B cell (primary cell): Measurements from ENCODE around the gene NR1D1. TPM values are rescaled to one million over a fixed set of nuclear protein-coding genes. Genes with fewer than 3 reads are reported as not detected.

ENCODE experiments used
- ATAC-seq: fragments of 200-7000 bp; cut with Tn5 transposase; one replicate; pipeline ENCODE4 v1.10.0; 2021; ENCODE audit warnings: low read depth, mild to moderate bottlenecking, moderate number of reproducible peaks, moderate library complexity
- CTCF ChIA-PET: fragments of 350-600 bp; sonication (Branson Sonifier 250); formaldehyde crosslinking; loops from one replicate; lab custom pipeline; 2021; ENCODE audit warnings: antibody characterized with exemption, inconsistent platforms; lab: Charles Lee
- POLR2A ChIA-PET: fragments of 350-600 bp; sonication (Branson Sonifier 250); formaldehyde crosslinking; loops from one replicate; lab custom pipeline; 2021; ENCODE audit warnings: antibody characterized with exemption; lab: Charles Lee
- DNase-seq: peaks from one replicate; pipeline ENCODE4 v3.0.0; 2013
- H2AFZ ChIP-seq: 2 replicates; pipeline ENCODE4 v1.6.1; 2012; ENCODE audit warnings: mild to moderate bottlenecking, low read depth, low read length; ENCODE audit not compliant: insufficient read depth, poor library complexity, severe bottlenecking
- H3K27ac ChIP-seq, 2 donors: 1 replicate in 1 of 2; 2 replicates in 1 of 2; pipeline ENCODE4 v1.5.1; 2012 to 2013; ENCODE audit warnings: low read length in 2 of 2, mild to moderate bottlenecking in 2 of 2, moderate library complexity in 1 of 2
- H3K27me3 ChIP-seq, 4 experiments: fragments of 200-600 bp in 1 of 4; sonication (generic) in 1 of 4; replicated peaks in 1 of 4; 1 replicate in 2 of 4; 2 replicates in 2 of 4; pipeline versions ENCODE4 v1.6.1 to v1.7.0; 2013 to 2016; ENCODE audit warnings: low read length in 3 of 4, mild to moderate bottlenecking in 2 of 4, mixed read lengths in 1 of 4, moderate library complexity in 1 of 4; ENCODE audit not compliant: insufficient read depth in 4 of 4, control insufficient read depth in 3 of 4; ENCODE audit errors: control extremely low read depth in 1 of 4
- H3K36me3 ChIP-seq, 2 experiments: replicated peaks in 1 of 2; 1 replicate in 1 of 2; 2 replicates in 1 of 2; pipeline versions ENCODE4 v1.6.1 to v1.7.1; 2013; ENCODE audit warnings: low read length in 1 of 2; ENCODE audit not compliant: insufficient read depth in 2 of 2, control insufficient read depth in 1 of 2; ENCODE audit errors: control extremely low read depth in 1 of 2, extremely low read depth in 1 of 2
- H3K4me1 ChIP-seq, 2 donors: fragments of 200-600 bp in 1 of 2; sonication (generic) in 1 of 2; 1 replicate in 1 of 2; 2 replicates in 1 of 2; pipeline versions ENCODE4 v1.5.1 to v1.6.1; 2013 to 2017; ENCODE audit warnings: low read length in 2 of 2; ENCODE audit not compliant: control insufficient read depth in 2 of 2, insufficient read depth in 2 of 2
- H3K4me2 ChIP-seq: replicated peaks from 2 replicates; pipeline ENCODE3; 2012; ENCODE audit warnings: mild to moderate bottlenecking, low read depth, low read length; ENCODE audit not compliant: poor library complexity, severe bottlenecking
- H3K4me3 ChIP-seq, 5 experiments: fragments of 200-600 bp in 1 of 5; sonication (generic) in 1 of 5; 1 replicate in 3 of 5; 2 replicates in 2 of 5; pipeline versions ENCODE4 v1.5.1 to v1.7.0; 2011 to 2016; ENCODE audit warnings: low read length in 4 of 5, mild to moderate bottlenecking in 4 of 5, low read depth in 2 of 5, control low read depth in 1 of 5, moderate library complexity in 1 of 5; ENCODE audit not compliant: insufficient read depth in 1 of 5; ENCODE audit errors: control extremely low read depth in 1 of 5, extremely low read depth in 1 of 5
- H3K79me2 ChIP-seq: fragments of 200-600 bp; sonication (generic); one replicate; pipeline ENCODE4 v1.6.0; 2016; ENCODE audit warnings: low read length; ENCODE audit not compliant: control insufficient read depth, insufficient read depth
- H3K9ac ChIP-seq: fragments of 200-600 bp; sonication (generic); 2 replicates; pipeline ENCODE4 v1.6.1; 2017; ENCODE audit warnings: mild to moderate bottlenecking, low read length, moderate library complexity
- H3K9me3 ChIP-seq, 3 donors: one replicate each; pipeline versions ENCODE4 v1.6.1 to v1.7.1; 2013; ENCODE audit warnings: low read length in 2 of 3; ENCODE audit not compliant: control insufficient read depth in 2 of 3, insufficient read depth in 1 of 3; ENCODE audit errors: control extremely low read depth in 1 of 3
- H4K20me1 ChIP-seq: 2 replicates; pipeline ENCODE4 v1.6.0; 2012; ENCODE audit warnings: mild to moderate bottlenecking, low read length; ENCODE audit not compliant: insufficient read depth, control insufficient read depth, poor library complexity, severe bottlenecking
- H3K27ac Mint-ChIP-seq: one replicate; pipeline ENCODE4 v1.8.0; 2021; ENCODE audit warnings: mixed read lengths
- H3K27me3 Mint-ChIP-seq: one replicate; pipeline ENCODE4 v1.8.0; 2021; ENCODE audit warnings: mixed read lengths
- H3K4me1 Mint-ChIP-seq: one replicate; pipeline ENCODE4 v1.8.0; 2021; ENCODE audit warnings: mixed read lengths
- H3K4me3 Mint-ChIP-seq: one replicate; pipeline ENCODE4 v1.8.0; 2021; ENCODE audit warnings: mixed read lengths
- H3K9me3 Mint-ChIP-seq: one replicate; pipeline ENCODE4 v1.8.0; 2022; ENCODE audit warnings: mixed read lengths; ENCODE audit not compliant: insufficient read depth
- EZH2 ChIP-seq: IDR thresholded peaks from 2 replicates; pipeline ENCODE4 v1.6.1; 2012; ENCODE audit warnings: borderline replicate concordance, low read depth, mild to moderate bottlenecking, moderate library complexity, low read length; ENCODE audit not compliant: insufficient read depth, poor library complexity, severe bottlenecking
- WGBS: methylation state at CpG from one replicate; pipeline ENCODE4 v1.1.5; 2013; ENCODE audit warnings: missing lambda C conversion rate; ENCODE audit not compliant: insufficient coverage; 5-methylcytosine and 5-hydroxymethylcytosine counted together
- intact Hi-C: fragments of 100-400 bp; cut with micrococcal nuclease; formaldehyde crosslinking; loops from one replicate; pipeline ENCODE4 v1.10.0; 2022
- polyA plus RNA-seq: library from polyadenylated mRNA; depleted of rRNA; stranded (reverse); fragments of >200 nt; gene quantifications from 2 replicates; pipeline ENCODE4 v1.2.3, GENCODE V29; 2012
- total RNA-seq, 2 donors: library from RNA; stranded (reverse); fragments of 120-200 nt in 1 of 2; gene quantifications; 1 replicate in 1 of 2; 2 replicates in 1 of 2; pipeline versions ENCODE4 v1.2.3 to v1.2.4, GENCODE V29; 2013 to 2022
- TF ChIP-seq, protein P1 (sequence below): fragments of 200-600 bp; IDR thresholded peaks from one replicate; pipeline ENCODE4 v1.8.0; 2022; ENCODE audit warnings: antibody characterized with exemption, mild to moderate bottlenecking

The NR1D1 gene
- total and polyA plus RNA-seq, 2 donors (not counting 1 experiment from before 2014, with no cell fraction given) = 6.7 to 7.7 TPM

DNA sequence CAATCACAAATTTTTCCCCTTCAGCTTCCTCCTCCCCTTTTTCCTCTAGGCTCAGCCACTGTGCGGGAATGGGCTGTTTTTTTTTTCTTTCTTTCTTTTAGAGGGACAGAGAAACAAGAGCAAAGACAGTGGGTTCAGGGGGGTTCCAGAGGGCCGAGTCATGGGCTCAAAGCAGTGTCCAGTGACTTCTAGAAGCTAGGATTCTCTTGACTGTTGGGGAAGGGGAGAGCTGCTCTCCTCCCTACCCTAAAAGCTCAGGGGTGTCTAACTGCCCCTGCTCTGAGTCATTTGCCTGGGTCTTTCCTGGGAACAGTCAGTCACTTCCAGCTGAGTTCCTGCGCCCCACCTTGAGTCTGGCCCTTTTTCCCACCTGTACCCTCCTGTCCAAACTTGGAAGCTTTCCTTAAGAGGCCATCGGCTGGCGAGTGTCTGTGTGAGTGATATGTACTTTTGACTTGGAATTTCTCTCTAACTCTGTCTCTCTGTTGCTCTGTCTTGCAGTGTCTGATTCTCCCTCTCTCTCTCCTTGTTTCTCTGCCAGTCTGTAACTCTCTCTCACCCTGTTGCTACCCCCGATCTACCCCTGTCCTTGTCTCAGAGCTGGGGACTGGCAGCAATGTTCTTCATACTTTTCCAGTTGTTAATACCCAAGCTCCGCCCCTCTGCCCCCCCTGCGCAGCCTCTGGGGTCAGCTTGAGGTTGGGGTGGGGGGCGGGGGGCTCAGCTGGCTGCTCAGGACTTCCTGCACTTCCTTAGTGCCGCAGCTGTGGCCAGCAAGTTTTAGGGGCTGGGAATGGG, 35.2 kb downstream of the NR1D1 start:
- H3K9ac ChIP-seq = no peak overlapping the region
- TF ChIP-seq EZH2 = no peak
- TF ChIP-seq, protein P1, sequence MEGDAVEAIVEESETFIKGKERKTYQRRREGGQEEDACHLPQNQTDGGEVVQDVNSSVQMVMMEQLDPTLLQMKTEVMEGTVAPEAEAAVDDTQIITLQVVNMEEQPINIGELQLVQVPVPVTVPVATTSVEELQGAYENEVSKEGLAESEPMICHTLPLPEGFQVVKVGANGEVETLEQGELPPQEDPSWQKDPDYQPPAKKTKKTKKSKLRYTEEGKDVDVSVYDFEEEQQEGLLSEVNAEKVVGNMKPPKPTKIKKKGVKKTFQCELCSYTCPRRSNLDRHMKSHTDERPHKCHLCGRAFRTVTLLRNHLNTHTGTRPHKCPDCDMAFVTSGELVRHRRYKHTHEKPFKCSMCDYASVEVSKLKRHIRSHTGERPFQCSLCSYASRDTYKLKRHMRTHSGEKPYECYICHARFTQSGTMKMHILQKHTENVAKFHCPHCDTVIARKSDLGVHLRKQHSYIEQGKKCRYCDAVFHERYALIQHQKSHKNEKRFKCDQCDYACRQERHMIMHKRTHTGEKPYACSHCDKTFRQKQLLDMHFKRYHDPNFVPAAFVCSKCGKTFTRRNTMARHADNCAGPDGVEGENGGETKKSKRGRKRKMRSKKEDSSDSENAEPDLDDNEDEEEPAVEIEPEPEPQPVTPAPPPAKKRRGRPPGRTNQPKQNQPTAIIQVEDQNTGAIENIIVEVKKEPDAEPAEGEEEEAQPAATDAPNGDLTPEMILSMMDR = no peak
- ChIA-PET CTCF (interaction anchor here (0.6 to 11.1 kb wide), 11 partner anchors 9 to 104 kb away, joined by 3 to 119 read pairs (median 5); partner anchors contain the start of gene MED24), POLR2A (interaction anchor here (0.9 to 1.1 kb wide), 2 partner anchors 35 to 46 kb away, joined by 3 to 5 read pairs; partner anchors contain the start of gene NR1D1)
- H3K4me2 ChIP-seq = peak overlapping the region; percentile 24
- H3K27ac Mint-ChIP-seq = peak overlapping the region; percentile 7
- no peak overlapping the region for H3K27ac ChIP-seq
- peaks cover 65% of the 10 kb centered on the region for H3K4me1 Mint-ChIP-seq
- no peaks in the 10 kb centered on the region for H3K36me3 ChIP-seq
- peaks cover 4% of the 10 kb centered on the region for H3K27me3 Mint-ChIP-seq
- ATAC-seq (no peak), DNase-seq (no peak)
- H2AFZ ChIP-seq = no peak overlapping the region
- H3K9me3 Mint-ChIP-seq = no peaks in the 10 kb centered on the region
- H3K4me1 ChIP-seq = peaks cover 42 to 49% of the 10 kb centered on the region in 2 donors
- peaks cover 23% of the 10 kb centered on the region for H4K20me1 ChIP-seq
- intact Hi-C loops = no loop called here
- 36% methylated on average over 2 of the region's 10 CpGs for WGBS
- peaks cover 66% of the 10 kb centered on the region for H3K79me2 ChIP-seq
- H3K4me3 ChIP-seq = no peak overlapping the region
- H3K27me3 ChIP-seq = peaks cover 0 to 3% (median 0%) of the 10 kb centered on the region in 4 experiments
- no peaks in the 10 kb centered on the region for H3K9me3 ChIP-seq
- H3K4me3 Mint-ChIP-seq = peak overlapping the region; percentile 86
